Calu3 (cell line): Measurements from ENCODE around the gene LAMC1. TPM values are rescaled to one million over a fixed set of nuclear protein-coding genes. Genes with fewer than 3 reads are reported as not detected.

Source experiments
- BruUV-seq: library from RNA; stranded (reverse); fragments of 400-500 nt; replicated peaks from 2 replicates; lab custom pipeline; 2021; lab: Mats Ljungman, UMichigan
- CTCF ChIA-PET: fragments of 300-600 bp; sonication (Branson Sonifier 250); formaldehyde crosslinking; loops from one replicate; lab custom pipeline; 2022; ENCODE audit warnings: antibody characterized with exemption; lab: Charles Lee
- DNase-seq: peaks from one replicate; pipeline ENCODE4 v3.0.0; 2022
- H3K27ac Mint-ChIP-seq: one replicate; pipeline ENCODE4 v1.8.0; 2022; ENCODE audit warnings: mixed read lengths; ENCODE audit not compliant: unreplicated experiment
- H3K27me3 Mint-ChIP-seq: one replicate; pipeline ENCODE4 v1.8.0; 2022; ENCODE audit warnings: mixed read lengths; ENCODE audit not compliant: unreplicated experiment
- H3K36me3 Mint-ChIP-seq: one replicate; pipeline ENCODE4 v1.8.0; 2022; ENCODE audit warnings: mild to moderate bottlenecking, moderate library complexity, mixed read lengths; ENCODE audit not compliant: insufficient read depth, unreplicated experiment
- H3K4me1 Mint-ChIP-seq: one replicate; pipeline ENCODE4 v1.8.0; 2022; ENCODE audit warnings: mild to moderate bottlenecking, low read depth, mixed read lengths; ENCODE audit not compliant: unreplicated experiment
- H3K4me3 Mint-ChIP-seq: one replicate; pipeline ENCODE4 v1.8.0; 2022; ENCODE audit warnings: mild to moderate bottlenecking, low read depth, moderate library complexity, mixed read lengths; ENCODE audit not compliant: unreplicated experiment
- H3K9me3 Mint-ChIP-seq: one replicate; pipeline ENCODE4 v1.8.0; 2022; ENCODE audit warnings: low read depth, mixed read lengths; ENCODE audit not compliant: unreplicated experiment
- intact Hi-C: fragments of 100-400 bp; cut with micrococcal nuclease; formaldehyde crosslinking; loops from one replicate; pipeline ENCODE4 v1.10.0; 2022; ENCODE audit not compliant: unreplicated experiment
- total RNA-seq: library from RNA; stranded (reverse); gene quantifications from 2 replicates; pipeline ENCODE4 v1.2.3, GENCODE V29; 2022
- TF ChIP-seq, protein P1 (sequence below): fragments of 200-600 bp; IDR thresholded peaks from one replicate; pipeline ENCODE4 v1.8.0; 2022; ENCODE audit warnings: antibody characterized with exemption; ENCODE audit not compliant: unreplicated experiment

LAMC1 gene
- total RNA-seq, 1 experiment from 2014 or later, result 579 TPM

DNA sequence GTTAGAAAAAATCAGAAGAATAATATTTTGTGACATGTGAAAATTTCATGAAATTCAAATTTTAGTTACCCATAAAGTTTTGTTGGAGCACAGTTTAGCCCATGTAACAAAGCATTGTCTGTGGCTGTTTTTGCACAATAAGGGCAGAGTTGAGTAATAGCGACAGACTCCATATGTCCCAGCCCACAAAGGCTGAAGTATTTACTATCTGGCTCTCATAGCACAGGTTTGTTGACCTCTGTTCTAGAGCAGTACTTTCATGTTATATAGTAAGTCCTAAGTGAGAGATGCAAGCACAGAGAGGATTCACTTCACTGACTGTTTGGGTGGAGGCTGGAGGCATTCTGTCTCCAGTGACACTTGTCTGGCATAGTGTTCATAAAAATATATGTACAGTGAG lies 6.8 kb downstream of the LAMC1 start:
- Mint-ChIP-seq H3K9me3 (no peaks in the 10 kb centered on the region), H3K4me3 (peak overlapping the region; percentile 94), H3K36me3 (peaks cover 72% of the 10 kb centered on the region), H3K27ac (no peak overlapping the region), H3K27me3 (no peaks in the 10 kb centered on the region), H3K4me1 (peaks cover 72% of the 10 kb centered on the region)
- TF ChIP-seq, protein P1, sequence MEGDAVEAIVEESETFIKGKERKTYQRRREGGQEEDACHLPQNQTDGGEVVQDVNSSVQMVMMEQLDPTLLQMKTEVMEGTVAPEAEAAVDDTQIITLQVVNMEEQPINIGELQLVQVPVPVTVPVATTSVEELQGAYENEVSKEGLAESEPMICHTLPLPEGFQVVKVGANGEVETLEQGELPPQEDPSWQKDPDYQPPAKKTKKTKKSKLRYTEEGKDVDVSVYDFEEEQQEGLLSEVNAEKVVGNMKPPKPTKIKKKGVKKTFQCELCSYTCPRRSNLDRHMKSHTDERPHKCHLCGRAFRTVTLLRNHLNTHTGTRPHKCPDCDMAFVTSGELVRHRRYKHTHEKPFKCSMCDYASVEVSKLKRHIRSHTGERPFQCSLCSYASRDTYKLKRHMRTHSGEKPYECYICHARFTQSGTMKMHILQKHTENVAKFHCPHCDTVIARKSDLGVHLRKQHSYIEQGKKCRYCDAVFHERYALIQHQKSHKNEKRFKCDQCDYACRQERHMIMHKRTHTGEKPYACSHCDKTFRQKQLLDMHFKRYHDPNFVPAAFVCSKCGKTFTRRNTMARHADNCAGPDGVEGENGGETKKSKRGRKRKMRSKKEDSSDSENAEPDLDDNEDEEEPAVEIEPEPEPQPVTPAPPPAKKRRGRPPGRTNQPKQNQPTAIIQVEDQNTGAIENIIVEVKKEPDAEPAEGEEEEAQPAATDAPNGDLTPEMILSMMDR, result no peak
- intact Hi-C loops, result loop anchor here (5.0 kb wide), 1 partner anchor 42 kb away; no protein-coding TSS in a partner anchor
- CTCF ChIA-PET, result no interaction called here
- no TSS peak for BruUV-seq
- no peak for DNase-seq

DNA sequence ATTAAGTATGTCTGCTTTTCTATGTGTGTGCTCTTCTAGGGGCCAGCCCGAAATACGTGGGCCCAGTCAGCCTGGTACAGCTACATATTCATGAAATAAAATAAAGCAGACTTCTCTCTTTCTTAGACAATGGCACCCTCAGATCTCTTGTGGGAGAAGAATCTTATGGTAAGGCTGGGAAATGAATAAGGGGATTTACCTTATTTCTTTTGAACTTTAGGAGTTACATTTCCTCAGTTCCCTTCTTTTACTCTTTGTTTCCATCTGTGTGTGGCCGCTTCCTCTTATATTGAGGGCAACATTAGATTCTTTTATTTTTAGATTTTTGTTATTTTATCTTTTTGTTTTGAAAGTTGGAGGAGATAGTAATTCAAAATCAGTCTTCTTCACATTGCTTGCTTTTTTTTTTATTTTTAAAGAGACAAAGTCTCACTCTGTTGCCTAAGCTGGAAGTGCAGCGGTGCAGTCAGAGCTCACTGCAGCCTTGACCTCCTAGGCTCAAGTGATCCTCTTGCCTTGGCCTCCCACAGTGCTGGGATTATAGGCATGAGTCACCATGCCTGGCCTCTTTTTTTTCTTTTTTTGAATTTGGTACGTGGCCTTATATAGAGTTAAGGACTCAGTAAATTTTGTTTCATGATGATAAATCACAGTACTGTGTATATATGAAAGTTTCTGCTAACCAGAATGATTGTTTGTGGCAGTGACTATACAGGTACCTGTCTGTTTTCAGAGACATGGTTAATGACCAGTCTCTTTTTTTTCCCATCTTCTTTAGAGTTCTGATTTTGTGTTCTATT lies 9.1 kb downstream of the LAMC1 start:
- BruUV-seq, result no TSS peak
- TF ChIP-seq, protein P1, result no peak
- Mint-ChIP-seq H3K36me3 (peaks cover 69% of the 10 kb centered on the region), H3K4me3 (no peak overlapping the region), H3K9me3 (no peaks in the 10 kb centered on the region), H3K4me1 (peaks cover 67% of the 10 kb centered on the region), H3K27ac (no peak overlapping the region), H3K27me3 (no peaks in the 10 kb centered on the region)
- CTCF ChIA-PET, result interaction anchor here (1.2 kb wide), 1 partner anchor 70 kb away, joined by 3 read pairs; no protein-coding TSS in a partner anchor
- no peak for DNase-seq
- intact Hi-C loops, result loop anchor here (5.0 kb wide), 1 partner anchor 40 kb away; no protein-coding TSS in a partner anchor

DNA sequence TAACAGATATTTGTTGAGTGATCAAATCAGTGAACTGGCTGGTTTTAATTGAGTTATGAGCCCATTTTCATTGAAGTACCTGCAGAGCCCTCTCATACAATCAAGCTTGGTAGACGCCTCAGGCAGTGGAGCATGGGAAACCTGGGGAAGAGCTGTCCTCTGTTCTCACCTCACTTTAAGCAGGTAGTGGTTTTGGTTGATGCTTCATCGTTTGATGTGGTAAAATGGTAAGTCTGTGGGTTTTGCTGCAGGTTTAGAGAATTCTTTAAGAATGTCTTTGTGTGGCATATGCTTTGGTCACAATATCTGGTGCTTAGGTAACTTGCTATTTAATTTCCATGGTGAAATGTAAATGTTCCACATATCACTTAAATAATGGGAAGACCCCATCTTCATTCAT lies 10.0 kb downstream of the LAMC1 start:
- Mint-ChIP-seq H3K4me1 (peaks cover 67% of the 10 kb centered on the region), H3K27me3 (no peaks in the 10 kb centered on the region), H3K36me3 (peaks cover 70% of the 10 kb centered on the region), H3K27ac (no peak overlapping the region), H3K4me3 (no peak overlapping the region), H3K9me3 (no peaks in the 10 kb centered on the region)
- TF ChIP-seq, protein P1, result no peak
- CTCF ChIA-PET, result no interaction called here
- no peak for DNase-seq
- no TSS peak for BruUV-seq
- intact Hi-C loops, result loop anchor here (5.0 kb wide), 1 partner anchor 39 kb away; no protein-coding TSS in a partner anchor

DNA sequence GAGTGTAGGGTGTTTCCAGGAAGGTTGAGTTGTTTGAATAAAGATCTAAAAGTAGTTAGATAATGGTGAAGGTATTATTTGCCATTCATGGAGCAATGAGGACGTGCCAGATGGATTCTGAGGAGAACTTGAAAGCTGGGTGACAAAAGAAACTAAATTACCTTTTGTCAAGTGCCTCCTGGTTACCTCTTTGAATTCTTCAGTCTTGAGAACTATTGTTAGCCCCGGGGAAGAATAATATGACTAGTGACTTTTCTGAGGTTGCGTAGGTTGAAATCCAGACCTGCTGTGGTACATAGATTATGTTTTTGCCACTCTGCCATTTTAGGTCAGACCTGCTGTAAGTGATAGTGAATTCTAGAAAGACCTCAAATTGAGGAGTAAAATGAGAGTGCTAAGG lies 11.5 kb downstream of the LAMC1 start:
- no peak overlapping the region for H3K27ac Mint-ChIP-seq
- no peak overlapping the region for H3K4me3 Mint-ChIP-seq
- no peaks in the 10 kb centered on the region for H3K27me3 Mint-ChIP-seq
- no peaks in the 10 kb centered on the region for H3K9me3 Mint-ChIP-seq
- intact Hi-C loops, result loop anchor here (5.0 kb wide), 1 partner anchor 38 kb away; no protein-coding TSS in a partner anchor
- no peak for DNase-seq
- CTCF ChIA-PET, result no interaction called here
- peaks cover 67% of the 10 kb centered on the region for H3K4me1 Mint-ChIP-seq
- BruUV-seq, result no TSS peak
- TF ChIP-seq, protein P1, result no peak
- H3K36me3 Mint-ChIP-seq, result peaks cover 66% of the 10 kb centered on the region
